ENCODE results near the gene CCDC89. TPM values are rescaled to one million over a fixed set of nuclear protein-coding genes. Genes with fewer than 3 reads are reported as not detected.

Gene CCDC89
- polyA plus RNA-seq (ENCODE audit: insufficient read length), result 3.0 TPM
- long read RNA-seq, donor 1, partial matches to known transcripts, result 0 of 2 reads
- long read RNA-seq, donor 1, other reads (novel, unspliced or antisense), result 0 of 2 reads
- long read RNA-seq, donor 2, transcript CCDC89-201 (1 exons, 1,412 nt), result major isoform, 5 of 5 reads
- long read RNA-seq, donor 2, partial matches to known transcripts, result 0 of 5 reads
- long read RNA-seq, donor 2, other reads (novel, unspliced or antisense), result 0 of 5 reads
- long read RNA-seq, donor 3, partial matches to known transcripts, result 0 of 1 reads
- long read RNA-seq, donor 3, other reads (novel, unspliced or antisense), result 0 of 1 reads
- long read RNA-seq, donor 4, result 0 reads
- long read RNA-seq, donor 5, partial matches to known transcripts, result 0 of 4 reads
- long read RNA-seq, donor 5, other reads (novel, unspliced or antisense), result 0 of 4 reads
- long read RNA-seq, donor 6, partial matches to known transcripts, result 0 of 3 reads
- long read RNA-seq, donor 6, other reads (novel, unspliced or antisense), result 0 of 3 reads
- long read RNA-seq, donor 7, transcript CCDC89-201 (1 exons, 1,412 nt), result major isoform, 5 of 5 reads
- long read RNA-seq, donor 7, partial matches to known transcripts, result 0 of 5 reads
- long read RNA-seq, donor 7, other reads (novel, unspliced or antisense), result 0 of 5 reads
- long read RNA-seq, donor 8, partial matches to known transcripts, result 0 of 2 reads
- long read RNA-seq, donor 8, other reads (novel, unspliced or antisense), result 0 of 2 reads

- peak; percentile 91 for DNase-seq
Measured at GRCh38 chr11:85685820-85686459, at the start of gene CCDC89. Gene CCDC89, minus strand, starts transcription at chr11:85686195. Its CDS starts 65 bp downstream, at chr11:85686130.

- no peak for DNase-seq
Measured at GRCh38 chr11:85732965-85733364, 47.0 kb upstream of the CCDC89 start.

GRCh38 chr11:85726381-85726780 lies 40.4 kb upstream of the CCDC89 start:
- DNase-seq, result no peak

- no peak for DNase-seq
Measured at GRCh38 chr11:85725510-85726258, 39.7 kb upstream of the CCDC89 start.

DNA sequence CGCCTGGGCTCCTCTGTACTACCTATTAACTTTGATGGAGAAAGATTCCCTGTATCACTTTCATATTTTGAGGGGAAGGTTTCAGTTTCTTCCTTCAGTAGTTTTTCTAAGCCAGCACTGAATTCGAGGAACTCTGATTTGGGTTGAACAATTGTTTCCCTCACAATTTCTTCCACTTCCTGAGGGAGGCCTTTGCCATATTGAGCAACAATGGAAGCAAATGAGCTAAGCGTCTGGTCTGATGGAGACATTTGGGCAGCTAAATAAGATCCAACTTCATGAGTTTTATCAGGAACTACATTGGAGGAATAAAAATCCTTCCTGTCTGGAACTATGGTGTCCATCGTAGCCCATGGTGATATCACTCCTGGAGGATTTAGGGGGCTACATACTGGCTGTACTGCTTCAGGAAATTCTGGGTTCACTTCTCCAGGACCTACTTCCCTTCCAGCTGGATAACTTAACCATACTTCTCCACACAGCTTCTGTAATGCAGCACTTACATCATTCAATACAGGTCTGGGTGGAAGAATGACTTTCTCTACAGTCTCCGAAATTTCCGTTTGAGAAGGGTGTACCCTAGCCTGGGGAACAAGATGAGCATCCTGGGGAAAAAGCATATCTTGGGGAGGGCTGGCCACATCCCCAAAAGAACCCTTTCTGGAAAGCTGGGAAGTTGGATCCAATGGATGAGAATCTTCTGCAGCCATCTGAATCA lies 38.9 kb upstream of the CCDC89 start:
- DNase-seq, result no peak

- no peak for DNase-seq
Measured at GRCh38 chr11:85723088-85723487, 37.1 kb upstream of the CCDC89 start.

DNA sequence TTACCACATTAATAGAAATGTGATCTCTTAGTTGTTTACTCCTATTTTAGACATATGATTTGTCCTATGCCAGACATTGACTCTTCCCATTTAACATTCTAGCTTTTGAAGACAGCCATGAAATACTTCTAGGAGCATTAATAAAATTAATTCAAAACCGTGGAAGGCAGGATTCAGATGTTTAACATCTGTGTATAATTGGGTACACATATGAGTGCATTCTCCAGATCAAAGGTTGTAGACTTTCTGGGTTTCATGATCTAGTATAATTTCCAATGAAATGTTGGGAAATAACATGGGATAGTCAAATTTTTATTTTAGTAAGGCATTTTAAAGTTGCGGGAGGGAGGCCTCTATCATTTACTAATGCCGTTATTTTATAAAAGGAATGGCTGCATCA lies 35.2 kb upstream of the CCDC89 start:
- DNase-seq, result no peak

DNA sequence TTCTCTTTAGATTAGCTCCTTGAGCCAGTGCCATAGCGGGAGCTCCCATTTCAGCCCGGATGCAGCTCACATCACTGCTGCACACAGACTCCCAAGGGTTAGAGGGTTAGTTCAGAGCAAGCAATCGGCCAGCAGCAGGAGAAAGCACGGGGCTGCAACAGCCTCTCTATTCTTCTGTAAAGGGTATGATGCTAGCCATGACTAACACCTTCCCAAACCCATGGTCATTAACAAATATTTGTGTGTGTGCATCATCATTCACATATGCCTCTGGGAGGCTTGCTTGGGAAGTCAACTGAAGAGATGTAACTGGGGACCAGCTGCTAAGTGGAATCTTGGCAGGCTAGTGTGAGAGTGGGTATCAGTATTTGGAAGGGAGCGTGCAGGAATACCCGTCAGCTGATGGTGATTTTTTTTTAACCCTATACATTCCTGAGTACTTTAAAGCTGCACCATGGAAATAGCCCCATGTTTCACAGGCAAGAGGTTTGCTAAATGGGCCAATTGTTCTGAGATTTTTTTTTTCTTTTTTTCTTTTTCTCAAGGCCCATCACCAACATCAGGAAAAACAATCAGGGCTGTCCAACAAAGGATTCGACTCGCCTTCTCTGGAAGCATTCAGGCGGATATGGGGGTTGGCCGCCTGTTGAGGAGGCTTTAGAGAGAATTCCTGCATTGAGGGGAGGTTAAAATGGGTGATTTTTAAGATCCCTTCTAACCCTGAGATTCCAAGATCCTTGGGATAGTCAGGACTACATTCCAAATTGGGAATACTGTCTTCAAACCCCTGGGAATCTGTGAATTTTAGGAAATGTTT lies 33.2 kb upstream of the CCDC89 start:
- DNase-seq, result no peak

DNA sequence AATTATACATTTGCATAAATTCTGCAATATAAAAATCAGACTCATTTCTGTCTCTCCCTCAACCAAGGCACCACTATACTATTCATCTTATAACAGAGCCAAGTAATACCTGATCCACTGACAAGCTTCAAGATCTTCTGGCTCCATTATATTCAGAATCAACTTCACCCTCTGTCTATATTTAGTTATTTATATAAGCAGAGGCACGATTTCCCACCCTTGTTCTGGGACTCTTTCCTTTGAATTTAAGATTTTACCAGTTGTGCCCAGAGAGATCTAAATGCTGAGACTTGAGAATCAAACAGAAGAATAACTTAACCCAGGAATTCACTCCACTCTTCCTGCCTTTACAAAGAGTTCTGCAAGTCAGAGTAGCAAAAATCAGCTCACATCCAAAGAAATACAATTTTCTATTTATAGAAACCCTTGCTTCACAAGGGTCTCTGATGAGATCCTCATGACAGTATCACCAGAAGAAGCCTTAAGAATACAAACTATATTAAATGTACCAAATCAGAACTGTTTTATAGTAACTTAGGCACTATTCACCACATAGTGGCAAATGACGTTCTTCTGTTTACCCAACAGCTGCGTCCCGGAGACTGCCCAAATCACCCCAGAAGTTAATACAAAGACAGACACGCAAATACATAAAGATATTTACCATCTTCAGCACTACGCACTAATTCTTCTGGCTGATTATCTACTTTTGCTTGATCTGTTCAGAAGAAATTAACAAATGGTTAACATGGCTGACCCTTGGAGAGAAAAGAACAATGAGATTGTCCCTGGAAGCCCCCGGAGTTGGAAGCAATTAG lies 32.3 kb upstream of the CCDC89 start:
- no peak for DNase-seq

GRCh38 chr11:85717429-85717828 lies 31.4 kb upstream of the CCDC89 start:
- DNase-seq, result no peak

DNA sequence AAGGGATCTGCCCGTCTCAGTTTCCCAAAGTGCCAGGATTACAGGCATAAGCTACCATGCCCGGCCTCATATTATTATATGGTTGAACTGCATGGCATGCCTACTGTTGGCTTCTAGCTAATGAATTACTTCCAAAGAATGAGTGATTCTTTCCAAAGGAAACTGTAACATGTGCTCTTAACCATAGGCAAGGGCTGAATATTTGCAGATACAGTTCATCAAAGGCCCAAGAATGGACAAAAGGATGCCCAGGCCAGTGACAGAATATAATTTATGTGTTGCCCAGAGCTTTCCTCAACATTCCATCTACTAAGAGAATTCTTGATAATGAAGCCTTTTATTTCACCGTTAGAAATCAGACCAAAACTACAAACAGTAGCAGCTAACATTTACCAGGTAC lies 27.0 kb upstream of the CCDC89 start:
- DNase-seq, result no peak

GRCh38 chr11:85710917-85711316 lies 24.9 kb upstream of the CCDC89 start:
- DNase-seq, result no peak

- DNase-seq, result no peak
Measured at GRCh38 chr11:85709941-85710702, 24.1 kb upstream of the CCDC89 start.

DNA sequence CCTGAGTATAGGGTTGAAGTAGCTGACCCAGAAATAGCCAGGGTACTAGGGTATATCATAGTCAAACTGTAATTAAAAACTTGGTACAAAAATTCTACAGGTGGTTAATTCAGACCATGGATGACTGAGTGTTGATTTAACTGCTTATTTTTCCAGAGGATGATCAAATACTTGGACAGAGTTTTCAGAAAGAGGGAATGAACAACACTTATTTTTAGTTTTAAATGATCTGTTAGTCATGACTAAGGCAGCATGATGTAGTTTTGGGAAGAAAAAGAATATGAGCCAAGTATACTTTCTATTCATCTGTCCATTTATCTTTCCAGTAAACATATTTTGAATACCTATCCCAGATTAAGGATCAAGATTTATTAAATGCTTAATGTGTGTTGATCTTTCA lies 19.8 kb upstream of the CCDC89 start:
- no peak for DNase-seq

DNA sequence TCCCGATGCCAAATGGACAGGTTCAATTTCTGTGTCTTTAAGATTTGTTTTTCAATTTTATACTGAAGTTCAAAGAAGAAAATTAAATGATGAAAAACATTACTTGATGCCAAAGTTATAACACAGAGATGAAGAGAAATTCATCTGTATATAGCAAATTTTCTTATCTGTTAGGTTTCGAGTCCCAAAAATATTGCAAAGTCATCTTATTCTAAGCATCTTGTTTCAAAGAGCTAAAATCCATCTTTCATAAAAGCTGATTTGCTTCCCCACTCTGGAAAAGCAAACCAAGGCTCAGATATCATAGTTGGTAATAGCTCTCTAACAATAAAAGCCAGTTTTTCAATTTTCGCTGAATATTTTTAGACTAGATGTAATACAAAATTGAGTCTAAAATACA lies 19.0 kb upstream of the CCDC89 start:
- no peak for DNase-seq

GRCh38 chr11:85699957-85700741 lies 14.2 kb upstream of the CCDC89 start:
- no peak for DNase-seq

DNA sequence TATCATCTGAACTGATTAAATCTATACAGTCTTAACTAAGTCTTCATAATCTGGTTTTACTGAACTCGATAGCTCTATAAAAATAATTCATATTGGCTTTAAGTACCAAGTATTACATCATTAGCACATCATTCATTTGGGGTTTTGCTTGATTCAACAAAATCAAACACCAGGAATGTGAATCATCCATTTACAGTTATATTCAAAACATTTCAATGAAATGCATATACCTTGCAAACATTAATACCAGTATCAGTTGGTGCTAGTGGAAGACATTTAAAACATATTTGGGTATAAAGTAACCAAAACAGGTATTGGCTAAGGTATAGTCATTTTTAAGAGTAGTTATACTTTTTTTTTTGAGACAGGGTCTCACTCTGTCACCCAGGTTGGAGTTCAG lies 12.2 kb upstream of the CCDC89 start:
- DNase-seq, result no peak

DNA sequence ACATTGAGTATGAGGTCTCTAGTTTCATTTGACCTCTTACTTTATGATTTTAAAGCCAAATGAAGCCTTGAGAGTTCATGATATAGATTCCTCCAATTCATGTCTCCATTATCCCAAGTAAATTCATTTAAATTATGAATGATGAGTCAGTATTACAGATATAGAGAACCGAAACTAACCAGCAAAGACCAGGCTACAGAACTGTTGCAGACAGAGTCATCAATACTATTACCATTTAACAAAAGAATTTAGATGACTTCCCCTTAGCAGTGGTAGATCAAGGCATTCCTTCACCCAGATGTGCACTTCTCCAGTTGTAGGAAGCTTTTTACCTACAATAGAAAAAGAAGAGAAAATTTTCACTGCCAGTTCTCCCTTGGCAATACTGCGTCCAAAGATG lies 11.8 kb upstream of the CCDC89 start:
- no peak for DNase-seq

All from left kidney (tissue), 8 donors.